Osteocyte (in vitro differentiated cells): Measurements from ENCODE around the gene RNF103. TPM values are rescaled to one million over a fixed set of nuclear protein-coding genes. Genes with fewer than 3 reads are reported as not detected.

Source experiments
- DNase-seq: peaks from one replicate; pipeline ENCODE4 v3.0.0; 2021; ENCODE audit warnings: mixed read lengths; ENCODE audit not compliant: unreplicated experiment; ENCODE audit errors: extremely low spot score
- H3K27ac Mint-ChIP-seq: one replicate; pipeline ENCODE4 v1.8.0; 2021; ENCODE audit warnings: mild to moderate bottlenecking, mixed read lengths; ENCODE audit not compliant: unreplicated experiment
- H3K27me3 Mint-ChIP-seq: one replicate; pipeline ENCODE4 v1.8.0; 2021; ENCODE audit warnings: mixed read lengths; ENCODE audit not compliant: unreplicated experiment
- H3K36me3 Mint-ChIP-seq: one replicate; pipeline ENCODE4 v1.8.0; 2021; ENCODE audit warnings: mixed read lengths; ENCODE audit not compliant: unreplicated experiment
- H3K4me1 Mint-ChIP-seq: one replicate; pipeline ENCODE4 v1.8.0; 2021; ENCODE audit warnings: mixed read lengths; ENCODE audit not compliant: unreplicated experiment
- H3K4me3 Mint-ChIP-seq: one replicate; pipeline ENCODE4 v1.8.0; 2021; ENCODE audit warnings: mild to moderate bottlenecking, moderate library complexity, mixed read lengths; ENCODE audit not compliant: unreplicated experiment
- H3K9me3 Mint-ChIP-seq: one replicate; pipeline ENCODE4 v1.8.0; 2021; ENCODE audit warnings: mixed read lengths; ENCODE audit not compliant: unreplicated experiment
- CTCF ChIP-seq: fragments of 200-600 bp; sonication (generic); IDR thresholded peaks from 2 replicates; pipeline ENCODE4 v1.5.0; 2021; ENCODE audit warnings: antibody characterized with exemption, mild to moderate bottlenecking, moderate library complexity
- total RNA-seq: library from RNA; stranded (reverse); gene quantifications from 2 replicates; pipeline ENCODE4 v1.2.1, GENCODE V29; 2021

RNF103 gene
- total RNA-seq, 1 donor from 2014 or later, result 35.8 TPM

GRCh38 chr2:86577817-86578456 is 45.7 kb downstream of the RNF103 start:
- peaks cover 11% of the 10 kb centered on the region for H3K9me3 Mint-ChIP-seq
- H3K4me1 Mint-ChIP-seq, result no peaks in the 10 kb centered on the region
- no peak overlapping the region for H3K27ac Mint-ChIP-seq
- no peaks in the 10 kb centered on the region for H3K36me3 Mint-ChIP-seq
- H3K27me3 Mint-ChIP-seq, result peaks cover 29% of the 10 kb centered on the region
- H3K4me3 Mint-ChIP-seq, result no peak overlapping the region
- no peak for DNase-seq
- no peak for TF ChIP-seq CTCF

GRCh38 chr2:86570059-86570458 is 53.6 kb downstream of the RNF103 start:
- Mint-ChIP-seq H3K36me3 (no peaks in the 10 kb centered on the region), H3K4me3 (no peak overlapping the region), H3K27me3 (peaks cover 39% of the 10 kb centered on the region), H3K27ac (no peak overlapping the region), H3K4me1 (no peaks in the 10 kb centered on the region), H3K9me3 (no peaks in the 10 kb centered on the region)
- TF ChIP-seq CTCF, result no peak
- DNase-seq, result no peak

GRCh38 chr2:86566821-86567190 is 56.9 kb downstream of the RNF103 start:
- Mint-ChIP-seq H3K4me1 (peaks cover 14% of the 10 kb centered on the region), H3K9me3 (peaks cover 5% of the 10 kb centered on the region), H3K27me3 (peaks cover 31% of the 10 kb centered on the region), H3K27ac (no peak overlapping the region), H3K36me3 (no peaks in the 10 kb centered on the region), H3K4me3 (no peak overlapping the region)
- no peak for DNase-seq
- TF ChIP-seq CTCF, result no peak

GRCh38 chr2:86566158-86566820 is 57.4 kb downstream of the RNF103 start:
- H3K4me1 Mint-ChIP-seq, result peaks cover 19% of the 10 kb centered on the region
- H3K27me3 Mint-ChIP-seq, result peaks cover 26% of the 10 kb centered on the region
- no peak overlapping the region for H3K27ac Mint-ChIP-seq
- DNase-seq, result no peak
- peaks cover 5% of the 10 kb centered on the region for H3K9me3 Mint-ChIP-seq
- no peak for TF ChIP-seq CTCF
- H3K4me3 Mint-ChIP-seq, result no peak overlapping the region
- no peaks in the 10 kb centered on the region for H3K36me3 Mint-ChIP-seq

GRCh38 chr2:86563650-86564061 is 60.0 kb downstream of the RNF103 start:
- Mint-ChIP-seq H3K36me3 (no peaks in the 10 kb centered on the region), H3K4me1 (peaks cover 22% of the 10 kb centered on the region), H3K27ac (peak overlapping the region; percentile 99), H3K27me3 (peaks cover 15% of the 10 kb centered on the region), H3K4me3 (peak overlapping the region; percentile 93), H3K9me3 (peaks cover 5% of the 10 kb centered on the region)
- DNase-seq, result no peak
- no peak for TF ChIP-seq CTCF
